SK-N-MC (cell line): ENCODE data around the gene SNX25.

Experiments used
- EZH2 ChIP-seq: fragments of 200-600 bp; sonication (generic); IDR thresholded peaks from one replicate; pipeline ENCODE4 v1.6.1; 2017; ENCODE audit warnings: antibody characterized with exemption
- FOXP2 ChIP-seq: optimal IDR thresholded peaks from 2 replicates; pipeline ENCODE3; 2011; ENCODE audit warnings: mild to moderate bottlenecking, moderate library complexity; ENCODE audit not compliant: insufficient read depth; ENCODE audit errors: extremely low read length, control extremely low read depth
- POLR2AphosphoS5 ChIP-seq: IDR thresholded peaks from 2 replicates; pipeline ENCODE4 v1.6.1; 2012; ENCODE audit warnings: mild to moderate bottlenecking, low read depth, low read length, borderline replicate concordance

DNA sequence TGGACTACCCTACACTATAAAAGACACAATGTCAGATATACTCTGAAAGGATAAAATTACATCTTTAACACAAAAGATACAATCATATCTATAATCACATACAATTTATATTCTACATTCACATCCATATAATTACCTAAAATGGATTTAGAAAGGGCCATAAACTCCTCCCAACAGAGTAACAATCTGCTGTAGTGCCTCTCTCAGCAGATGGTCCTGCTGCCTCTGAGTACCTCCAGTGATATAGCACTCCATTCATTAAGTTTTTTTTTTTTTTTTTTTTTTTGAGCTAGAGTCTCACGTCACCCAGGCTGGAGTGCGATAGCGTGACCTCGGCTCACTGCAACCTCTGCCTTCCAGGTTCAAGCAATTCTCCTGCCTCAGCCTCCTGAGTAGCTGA lies 194.6 kb downstream of the SNX25 start:
- TF ChIP-seq EZH2 (no peak), POLR2AphosphoS5 (no peak), FOXP2 (no peak)
